Left ventricle myocardium inferior (tissue), 1 donor: ENCODE results near the gene NFIC. TPM values are rescaled to one million over a fixed set of nuclear protein-coding genes. Genes with fewer than 3 reads are reported as not detected.
"Not testable (repeated sequence)": the region's sequence is repeated elsewhere in the genome, so short reads cannot be mapped to it uniquely, and the experiment has no call there.

Source experiments
- DNase-seq: peaks from one replicate; pipeline ENCODE4 v3.0.0-alpha.2; 2020
- H3K27ac ChIP-seq: fragments of 200-600 bp; replicated peaks from 2 replicates; pipeline ENCODE4 v1.8.0; 2021
- H3K27me3 ChIP-seq: fragments of 200-600 bp; 2 replicates; pipeline ENCODE4 v1.8.0; 2021; ENCODE audit warnings: low read depth
- H3K36me3 ChIP-seq: fragments of 200-600 bp; 2 replicates; pipeline ENCODE4 v1.8.0; 2021
- H3K4me1 ChIP-seq: fragments of 200-600 bp; 2 replicates; pipeline ENCODE4 v1.8.0; 2021
- H3K4me3 ChIP-seq: fragments of 200-600 bp; 2 replicates; pipeline ENCODE4 v1.8.0; 2021; ENCODE audit warnings: mild to moderate bottlenecking, moderate library complexity
- H3K9me3 ChIP-seq: fragments of 200-600 bp; replicated peaks from 2 replicates; pipeline ENCODE4 v1.8.0; 2021
- intact Hi-C: fragments of 100-400 bp; cut with micrococcal nuclease; formaldehyde crosslinking; loops from one replicate; pipeline ENCODE4 v1.11.0; 2022
- total RNA-seq: library from RNA; stranded (reverse); fragmentation: NEBNext Ultra II Directional; extraction: Animal tissue kit (Norgen Biotek cat#: 25700); gene quantifications from one replicate; pipeline ENCODE4 v1.2.1, GENCODE V29; 2021
- TF ChIP-seq, protein P1 (sequence below): fragments of 200-600 bp; IDR thresholded peaks from 2 replicates; pipeline ENCODE4 v1.8.0; 2021; ENCODE audit warnings: antibody characterized with exemption, mild to moderate bottlenecking, borderline replicate concordance
- donor health status: DM: no; HTN: yes; CAD: no; lungs with severe emphysema.

Gene NFIC
- total RNA-seq, 1 donor from 2014 or later: 145 TPM

- DNase-seq: peak; percentile 65
- TF ChIP-seq, protein P1, sequence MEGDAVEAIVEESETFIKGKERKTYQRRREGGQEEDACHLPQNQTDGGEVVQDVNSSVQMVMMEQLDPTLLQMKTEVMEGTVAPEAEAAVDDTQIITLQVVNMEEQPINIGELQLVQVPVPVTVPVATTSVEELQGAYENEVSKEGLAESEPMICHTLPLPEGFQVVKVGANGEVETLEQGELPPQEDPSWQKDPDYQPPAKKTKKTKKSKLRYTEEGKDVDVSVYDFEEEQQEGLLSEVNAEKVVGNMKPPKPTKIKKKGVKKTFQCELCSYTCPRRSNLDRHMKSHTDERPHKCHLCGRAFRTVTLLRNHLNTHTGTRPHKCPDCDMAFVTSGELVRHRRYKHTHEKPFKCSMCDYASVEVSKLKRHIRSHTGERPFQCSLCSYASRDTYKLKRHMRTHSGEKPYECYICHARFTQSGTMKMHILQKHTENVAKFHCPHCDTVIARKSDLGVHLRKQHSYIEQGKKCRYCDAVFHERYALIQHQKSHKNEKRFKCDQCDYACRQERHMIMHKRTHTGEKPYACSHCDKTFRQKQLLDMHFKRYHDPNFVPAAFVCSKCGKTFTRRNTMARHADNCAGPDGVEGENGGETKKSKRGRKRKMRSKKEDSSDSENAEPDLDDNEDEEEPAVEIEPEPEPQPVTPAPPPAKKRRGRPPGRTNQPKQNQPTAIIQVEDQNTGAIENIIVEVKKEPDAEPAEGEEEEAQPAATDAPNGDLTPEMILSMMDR: no peak
- H3K27me3 ChIP-seq: no peaks in the 10 kb centered on the region
- no peaks in the 10 kb centered on the region for H3K9me3 ChIP-seq
- no peak overlapping the region for H3K4me3 ChIP-seq
- H3K4me1 ChIP-seq: peaks cover 22% of the 10 kb centered on the region
- peak overlapping the region; percentile 84 for H3K27ac ChIP-seq
- intact Hi-C loops: no loop called here
- H3K36me3 ChIP-seq: peaks cover 83% of the 10 kb centered on the region
These were observed 84.5 kb downstream of the NFIC start for GRCh38 chr19:3450796-3451411.

DNA sequence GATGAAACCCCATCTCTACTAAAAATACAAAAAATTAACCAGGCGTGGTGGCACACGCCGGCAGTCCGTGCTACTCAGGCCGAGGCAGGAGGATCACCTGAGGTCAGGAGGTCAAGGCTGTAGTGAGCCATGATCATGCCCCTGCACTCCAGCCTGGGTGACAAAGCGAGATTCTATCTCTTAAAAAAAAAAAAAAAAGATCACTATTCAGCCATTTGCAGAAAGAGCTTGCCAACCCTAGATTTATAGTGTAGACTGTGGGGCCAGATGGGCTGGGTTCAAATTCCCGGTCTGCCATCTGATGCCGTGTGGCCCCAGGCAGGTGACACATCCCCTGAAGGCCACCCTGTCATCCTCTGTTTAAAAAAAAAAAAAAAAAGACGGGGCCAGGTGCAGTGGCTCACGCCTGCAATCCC is 85.1 kb downstream of the NFIC start:
- Histone ChIP-seq H3K9me3 (no peaks in the 10 kb centered on the region), H3K27me3 (no peaks in the 10 kb centered on the region), H3K36me3 (peaks cover 85% of the 10 kb centered on the region), H3K27ac (peak overlapping the region; percentile 84), H3K4me3 (no peak overlapping the region), H3K4me1 (peaks cover 21% of the 10 kb centered on the region)
- intact Hi-C loops: no loop called here
- DNase-seq: no peak
- TF ChIP-seq, protein P1: no peak

GRCh38 chr19:3452171-3452941 is 86.0 kb downstream of the NFIC start:
- H3K27ac ChIP-seq: peak overlapping the region; percentile 84
- peaks cover 86% of the 10 kb centered on the region for H3K36me3 ChIP-seq
- no peak for DNase-seq
- H3K4me3 ChIP-seq: no peak overlapping the region
- H3K9me3 ChIP-seq: no peaks in the 10 kb centered on the region
- H3K27me3 ChIP-seq: no peaks in the 10 kb centered on the region
- TF ChIP-seq, protein P1: no peak
- intact Hi-C loops: no loop called here
- peaks cover 28% of the 10 kb centered on the region for H3K4me1 ChIP-seq

- H3K27me3 ChIP-seq, H3K27ac ChIP-seq, H3K9me3 ChIP-seq, DNase-seq, intact Hi-C loops, H3K4me3 ChIP-seq: not testable (repeated sequence)
- peaks cover 33% of the 10 kb centered on the region for H3K4me1 ChIP-seq
- peaks cover 86% of the 10 kb centered on the region for H3K36me3 ChIP-seq
These were observed 86.5 kb downstream of the NFIC start for GRCh38 chr19:3452942-3453214.

GRCh38 chr19:3453840-3454239 is 87.5 kb downstream of the NFIC start:
- H3K4me3 ChIP-seq: no peak overlapping the region
- TF ChIP-seq, protein P1: no peak
- H3K36me3 ChIP-seq: peaks cover 77% of the 10 kb centered on the region
- DNase-seq: no peak
- no peak overlapping the region for H3K27ac ChIP-seq
- H3K27me3 ChIP-seq: no peaks in the 10 kb centered on the region
- peaks cover 43% of the 10 kb centered on the region for H3K4me1 ChIP-seq
- intact Hi-C loops: no loop called here
- H3K9me3 ChIP-seq: no peaks in the 10 kb centered on the region
